ENCODE data around the gene PRRC2C.

GRCh38 chr1:171611306-171611705, 126.0 kb downstream of the PRRC2C start:
- no peak for TF ChIP-seq CTCF (conservative IDR thresholded peaks at IDR 0.05 in 1 of 2, IDR thresholded peaks at IDR 0.05 in 1 of 2; ENCODE audit: low read depth in 1 of 2, low read length in 2 of 2)
- no peak for TF ChIP-seq EZH2 (IDR thresholded peaks at IDR 0.05; ENCODE audit: low read length, missing control alignments)

Data from fibroblast of lung (primary cell).